Transverse colon (tissue), 4 donors: ENCODE data around the gene PRR30. TPM values are rescaled to one million over a fixed set of nuclear protein-coding genes. Genes with fewer than 3 reads are reported as not detected.

ENCODE experiments used
- DNase-seq: peaks from one replicate; pipeline ENCODE4 v3.0.0-alpha.2; 2019
- H3K27ac ChIP-seq, 4 donors: fragments of 200-600 bp; sonication (generic); 2 replicates each; pipeline ENCODE4 v1.5.1; 2016 to 2018; ENCODE audit warnings: inconsistent platforms in 4 of 4
- H3K27me3 ChIP-seq: fragments of 200-600 bp; sonication (generic); 2 replicates; pipeline ENCODE4 v1.5.1; 2017; ENCODE audit warnings: inconsistent platforms
- H3K36me3 ChIP-seq, 4 donors: fragments of 200-600 bp; sonication (generic); 2 replicates each; pipeline ENCODE4 v1.5.1; 2017 to 2019; ENCODE audit warnings: inconsistent platforms in 4 of 4
- H3K4me1 ChIP-seq, 4 donors: fragments of 200-600 bp; sonication (generic); 2 replicates each; pipeline ENCODE4 v1.5.1; 2017 to 2020; ENCODE audit warnings: inconsistent platforms in 4 of 4
- H3K4me3 ChIP-seq, 4 donors: fragments of 200-600 bp; sonication (generic); 1 replicate in 1 of 4; 2 replicates in 3 of 4; pipeline versions ENCODE4 v1.5.1 to v1.6.1; 2017 to 2019; ENCODE audit warnings: inconsistent platforms in 4 of 4
- H3K9me3 ChIP-seq, 2 donors: fragments of 200-600 bp; sonication (generic); 2 replicates each; pipeline ENCODE4 v1.5.1; 2017 to 2019; ENCODE audit warnings: inconsistent platforms in 2 of 2
- EP300 ChIP-seq: sonication (generic); formaldehyde crosslinking; IDR thresholded peaks from one replicate; pipeline ENCODE4 v1.6.1; 2017; ENCODE audit warnings: antibody characterized with exemption, low read depth
- POLR2A ChIP-seq: fragments of 450-650 bp; IDR thresholded peaks from one replicate; pipeline ENCODE4 v1.6.1; 2016; ENCODE audit warnings: antibody characterized with exemption, mild to moderate bottlenecking, moderate library complexity
- POLR2AphosphoS5 ChIP-seq, 3 donors: sonication (generic); formaldehyde crosslinking; IDR thresholded peaks; one replicate each; pipeline ENCODE4 v1.6.1; 2016; ENCODE audit warnings: antibody characterized with exemption in 3 of 3
- WGBS, 2 donors: methylation state at CpG; one replicate each; pipeline ENCODE4 v1.1.5; 2018; ENCODE audit warnings: low coverage in 1 of 2; 5-methylcytosine and 5-hydroxymethylcytosine counted together
- in situ Hi-C, 4 donors: fragments of 200-750 bp; cut with MboI; loops; one replicate each; pipeline versions ENCODE4 v1.15.0 to v1.15.1; 2017; ENCODE audit warnings: low sequenced_read_pairs in 3 of 4, low pct_ligation_motif_present in 1 of 4, low pct_unique_long_range_greater_than_20kb in 1 of 4
- intact Hi-C: fragments of 100-400 bp; cut with DNase I; formaldehyde crosslinking; loops from one replicate; pipeline ENCODE4 v1.15.1; 2023; ENCODE audit warnings: low total_unique reads
- total RNA-seq, 4 donors: library from RNA; depleted of rRNA; stranded (reverse); fragments of >200 nt; gene quantifications; one replicate each; pipeline ENCODE4 v1.1.0, GENCODE V29; 2016
- TF ChIP-seq, protein P1 (sequence below), 5 experiments: fragments of 200-600 bp in 3 of 5; fragments of 450-650 bp in 2 of 5; sonication (generic) in 3 of 5; IDR thresholded peaks; 1 replicate in 2 of 5; 2 replicates in 3 of 5; pipeline ENCODE4 v1.5.1; 2016 to 2017; ENCODE audit warnings: antibody characterized with exemption in 5 of 5, inconsistent platforms in 3 of 5, mild to moderate bottlenecking in 2 of 5, moderate library complexity in 1 of 5

Gene PRR30
- total RNA-seq, 4 donors from 2014 or later, result not detected

DNA sequence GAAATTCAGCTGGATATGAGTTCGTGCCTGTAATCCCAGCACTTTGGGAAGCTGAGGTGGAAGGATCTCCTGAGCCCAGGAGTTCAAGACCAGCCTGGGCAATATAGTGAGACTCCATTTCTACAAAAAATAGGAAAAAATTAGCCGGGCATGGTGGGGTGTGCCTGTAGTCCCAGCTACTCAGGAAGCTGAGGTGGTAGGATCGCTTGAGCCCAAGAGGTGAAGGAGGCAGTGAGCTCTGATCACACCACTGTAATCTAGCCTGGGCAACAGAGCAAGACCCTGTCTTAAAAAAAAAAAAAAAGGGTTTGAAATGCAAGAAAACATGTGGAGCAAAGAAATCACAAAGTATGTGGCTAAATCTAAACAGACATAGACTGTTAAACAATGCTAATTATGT is 30.1 kb downstream of the PRR30 start:
- Histone ChIP-seq H3K4me1 (no peaks in the 10 kb centered on the region), H3K27me3 (peaks cover 5% of the 10 kb centered on the region), H3K9me3 (no peaks in the 10 kb centered on the region), H3K36me3 (no peaks in the 10 kb centered on the region), H3K4me3 (no peak overlapping the region), H3K27ac (no peak overlapping the region)
- TF ChIP-seq, protein P1, sequence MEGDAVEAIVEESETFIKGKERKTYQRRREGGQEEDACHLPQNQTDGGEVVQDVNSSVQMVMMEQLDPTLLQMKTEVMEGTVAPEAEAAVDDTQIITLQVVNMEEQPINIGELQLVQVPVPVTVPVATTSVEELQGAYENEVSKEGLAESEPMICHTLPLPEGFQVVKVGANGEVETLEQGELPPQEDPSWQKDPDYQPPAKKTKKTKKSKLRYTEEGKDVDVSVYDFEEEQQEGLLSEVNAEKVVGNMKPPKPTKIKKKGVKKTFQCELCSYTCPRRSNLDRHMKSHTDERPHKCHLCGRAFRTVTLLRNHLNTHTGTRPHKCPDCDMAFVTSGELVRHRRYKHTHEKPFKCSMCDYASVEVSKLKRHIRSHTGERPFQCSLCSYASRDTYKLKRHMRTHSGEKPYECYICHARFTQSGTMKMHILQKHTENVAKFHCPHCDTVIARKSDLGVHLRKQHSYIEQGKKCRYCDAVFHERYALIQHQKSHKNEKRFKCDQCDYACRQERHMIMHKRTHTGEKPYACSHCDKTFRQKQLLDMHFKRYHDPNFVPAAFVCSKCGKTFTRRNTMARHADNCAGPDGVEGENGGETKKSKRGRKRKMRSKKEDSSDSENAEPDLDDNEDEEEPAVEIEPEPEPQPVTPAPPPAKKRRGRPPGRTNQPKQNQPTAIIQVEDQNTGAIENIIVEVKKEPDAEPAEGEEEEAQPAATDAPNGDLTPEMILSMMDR (IDR thresholded peaks at IDR 0.05), result no peak
- TF ChIP-seq POLR2A (no peak), EP300 (no peak), POLR2AphosphoS5 (IDR thresholded peaks at IDR 0.05) (no peak)
- intact Hi-C loops (no loop called here), in situ Hi-C loops (loop anchor here in 2 of 4 donors (10.0 to 25.0 kb wide), 2 partner anchors 103 to 176 kb away; partner anchors contain the start of genes TRIM54 (in 2 of the 2), ATRAID (in 1 of the 2), CAD (in 1 of the 2) and SLC5A6 (in 1 of the 2))
- 86 to 90% methylated on average over 3 of the region's 3 CpGs for WGBS, 2 donors
- no peak for DNase-seq

DNA sequence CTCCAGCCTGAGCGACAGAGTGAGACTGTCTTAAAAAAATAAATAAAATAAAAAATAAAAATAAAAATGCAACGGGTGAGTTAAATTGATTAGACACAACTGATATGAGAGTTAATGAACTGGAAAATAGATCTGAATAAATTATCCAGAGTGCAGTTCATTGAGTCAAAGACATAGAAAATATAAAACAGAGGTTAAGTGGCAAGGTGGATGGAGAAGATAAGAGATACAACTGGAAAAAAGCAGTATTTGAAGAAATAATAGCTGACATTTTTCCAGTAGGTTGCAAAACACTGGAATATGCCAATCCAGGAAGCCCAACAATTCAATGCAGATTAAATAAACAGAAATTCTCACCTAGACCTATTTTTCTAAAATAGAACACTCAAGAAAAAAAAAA is 31.0 kb downstream of the PRR30 start:
- intact Hi-C loops, result no loop called here
- no peak for TF ChIP-seq EP300
- TF ChIP-seq POLR2A, result no peak
- 84 to 100% methylated on average over 2 of the region's 2 CpGs for WGBS, 2 donors
- in situ Hi-C loops, result loop anchor here in 2 of 4 donors (10.0 to 25.0 kb wide), 2 partner anchors 104 to 177 kb away; partner anchors contain the start of genes TRIM54 (in 2 of the 2), ATRAID (in 1 of the 2), CAD (in 1 of the 2) and SLC5A6 (in 1 of the 2)
- peaks cover 5% of the 10 kb centered on the region for H3K27me3 ChIP-seq
- no peak overlapping the region for H3K27ac ChIP-seq
- H3K4me1 ChIP-seq, result no peaks in the 10 kb centered on the region
- no peaks in the 10 kb centered on the region for H3K36me3 ChIP-seq
- DNase-seq, result no peak
- H3K9me3 ChIP-seq, result no peaks in the 10 kb centered on the region
- no peak overlapping the region for H3K4me3 ChIP-seq

DNA sequence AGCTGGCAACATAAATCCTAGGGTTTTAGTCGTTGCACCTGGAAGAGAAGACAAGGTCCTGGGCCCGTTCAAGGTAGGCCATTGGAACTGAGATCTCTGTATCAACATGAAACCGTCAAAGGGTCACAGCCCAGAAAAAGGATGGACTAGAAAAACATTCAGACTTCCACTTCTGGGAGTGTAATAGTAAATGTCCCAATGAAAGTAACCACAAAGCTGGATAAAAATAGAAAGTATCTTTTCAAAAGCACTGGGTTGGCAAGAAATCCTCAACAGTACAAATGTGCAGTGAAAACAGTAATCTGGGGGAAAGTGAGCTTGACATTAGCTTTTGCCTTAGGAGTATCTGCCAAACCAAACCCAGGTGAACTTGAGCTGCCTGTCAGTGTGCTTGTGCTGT is 33.2 kb downstream of the PRR30 start:
- Histone ChIP-seq H3K27me3 (peaks cover 5% of the 10 kb centered on the region), H3K27ac (no peak overlapping the region), H3K4me3 (no peak overlapping the region), H3K4me1 (no peaks in the 10 kb centered on the region), H3K9me3 (no peaks in the 10 kb centered on the region), H3K36me3 (no peaks in the 10 kb centered on the region)
- intact Hi-C loops (no loop called here), in situ Hi-C loops (loop anchor here in 2 of 4 donors (10.0 to 25.0 kb wide), 2 partner anchors 106 to 179 kb away; partner anchors contain the start of genes TRIM54 (in 2 of the 2), ATRAID (in 1 of the 2), CAD (in 1 of the 2) and SLC5A6 (in 1 of the 2))
- DNase-seq, result no peak
- WGBS, 2 donors, result 71 to 74% methylated on average over 3 of the region's 3 CpGs
- TF ChIP-seq POLR2AphosphoS5 (IDR thresholded peaks at IDR 0.05) (no peak), EP300 (no peak), POLR2A (no peak)
- TF ChIP-seq, protein P1 (IDR thresholded peaks at IDR 0.05), result no peak

DNA sequence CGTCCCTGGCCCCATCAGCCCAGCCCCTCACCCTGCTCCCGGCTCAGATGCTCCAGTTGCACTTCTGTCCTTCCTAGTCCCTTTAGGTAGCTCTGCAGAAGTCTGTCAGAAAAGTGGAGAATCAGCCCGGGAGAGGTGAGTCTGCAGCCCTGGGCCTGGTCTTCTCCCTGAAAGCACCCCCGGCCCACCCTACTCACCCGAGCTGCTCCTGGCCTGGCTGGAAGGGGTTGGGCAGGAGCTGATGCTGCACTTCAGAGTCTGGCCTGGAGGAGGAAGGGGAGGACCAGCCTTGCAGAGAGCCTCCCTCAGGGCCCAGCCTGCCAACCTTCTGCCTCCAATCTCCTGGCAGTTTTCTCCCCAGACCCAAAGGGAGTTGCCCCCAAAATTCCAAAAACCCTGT is 36.9 kb downstream of the PRR30 start:
- Histone ChIP-seq H3K27me3 (peaks cover 5% of the 10 kb centered on the region), H3K27ac (no peak overlapping the region), H3K4me3 (no peak overlapping the region), H3K4me1 (no peaks in the 10 kb centered on the region), H3K9me3 (no peaks in the 10 kb centered on the region), H3K36me3 (no peaks in the 10 kb centered on the region)
- in situ Hi-C loops, result loop anchor here in 2 of 4 donors (10.0 to 25.0 kb wide), 2 partner anchors 110 to 182 kb away; partner anchors contain the start of genes TRIM54 (in 2 of the 2), ATRAID (in 1 of the 2), CAD (in 1 of the 2) and SLC5A6 (in 1 of the 2)
- no peak for TF ChIP-seq POLR2A
- TF ChIP-seq, protein P1 (IDR thresholded peaks at IDR 0.05), result no peak
- 82% methylated on average over 5 of the region's 5 CpGs; no CpG with 5 or more reads in 1 of the 2 donors for WGBS, 2 donors
- DNase-seq, result no peak
- intact Hi-C loops, result no loop called here
